Measurements from ENCODE around the gene CORO2B.
A peak's percentile ranks its signal among the peaks of the same experiment; 100 is the strongest.
"Not testable (repeated sequence)": the region's sequence is repeated elsewhere in the genome, so short reads cannot be mapped to it uniquely, and the experiment has no call there.

Gene CORO2B

GRCh38 chr15:68590721-68591389, 12.1 kb downstream of the CORO2B start:
- no peak for DNase-seq (ENCODE audit: low spot score)

GRCh38 chr15:68592054-68592453, 13.3 kb downstream of the CORO2B start:
- no peak for DNase-seq (ENCODE audit: low spot score)

GRCh38 chr15:68592544-68592943, 13.8 kb downstream of the CORO2B start:
- DNase-seq (ENCODE audit: low spot score), result no peak

GRCh38 chr15:68593341-68593740, 14.5 kb downstream of the CORO2B start:
- no peak for DNase-seq (ENCODE audit: low spot score)

GRCh38 chr15:68593828-68594532, 15.2 kb downstream of the CORO2B start:
- DNase-seq (ENCODE audit: low spot score), result no peak

- DNase-seq (ENCODE audit: low spot score), result no peak
Measured at GRCh38 chr15:68594533-68595259, 15.9 kb downstream of the CORO2B start.

- DNase-seq (ENCODE audit: low spot score), result no peak
Measured at GRCh38 chr15:68595260-68595564, 16.4 kb downstream of the CORO2B start.

GRCh38 chr15:68595761-68596160, 17.0 kb downstream of the CORO2B start:
- no peak for DNase-seq (ENCODE audit: low spot score)

GRCh38 chr15:68596691-68597090, 17.9 kb downstream of the CORO2B start:
- no peak for DNase-seq (ENCODE audit: low spot score)

- no peak for DNase-seq (ENCODE audit: low spot score)
Measured at GRCh38 chr15:68597581-68597980, 18.8 kb downstream of the CORO2B start.

GRCh38 chr15:68598171-68599152, 19.7 kb downstream of the CORO2B start:
- DNase-seq (ENCODE audit: low spot score), result no peak

- DNase-seq (ENCODE audit: low spot score), result no peak
Measured at GRCh38 chr15:68599153-68599545, 20.4 kb downstream of the CORO2B start.

GRCh38 chr15:68599560-68600071, 20.8 kb downstream of the CORO2B start:
- DNase-seq (ENCODE audit: low spot score), result peak; percentile 71

- DNase-seq (ENCODE audit: low spot score), result no peak
Measured at GRCh38 chr15:68601206-68602197, 22.7 kb downstream of the CORO2B start.

- no peak for DNase-seq (ENCODE audit: low spot score)
Measured at GRCh38 chr15:68602459-68603215, 23.8 kb downstream of the CORO2B start.

- DNase-seq (ENCODE audit: low spot score), result no peak
Measured at GRCh38 chr15:68603216-68603595, 24.4 kb downstream of the CORO2B start.

GRCh38 chr15:68603951-68604350, 25.2 kb downstream of the CORO2B start:
- DNase-seq (ENCODE audit: low spot score), result no peak

- not testable (repeated sequence) for DNase-seq (ENCODE audit: low spot score)
Measured at GRCh38 chr15:68604840-68605478, 26.2 kb downstream of the CORO2B start.

- DNase-seq (ENCODE audit: low spot score), result no peak
Measured at GRCh38 chr15:68606375-68606774, 27.6 kb downstream of the CORO2B start.
